Cardiac fibroblast (primary cell): ENCODE data around the gene TAF1.
"Not testable (repeated sequence)": the region's sequence is repeated elsewhere in the genome, so short reads cannot be mapped to it uniquely, and the experiment has no call there.

Experiments used
- DNase-seq, 2 donors: peaks; one replicate each; pipeline versions ENCODE4 v3.0.0 to v3.0.0-alpha.2; 2010; ENCODE audit warnings: low read depth in 2 of 2
- H3K4me3 ChIP-seq, 2 donors: replicated peaks in 1 of 2; 1 replicate in 1 of 2; 2 replicates in 1 of 2; pipeline ENCODE4 v1.5.1; 2011; ENCODE audit warnings: low read depth in 2 of 2, low read length in 2 of 2, mild to moderate bottlenecking in 2 of 2, moderate library complexity in 1 of 2
- TF ChIP-seq, protein P1 (sequence below): IDR thresholded peaks from one replicate; pipeline ENCODE4 v1.5.1; 2011; ENCODE audit warnings: low read depth, mild to moderate bottlenecking, low read length, inconsistent platforms

Gene TAF1

GRCh38 chrX:71393919-71394318, 27.8 kb downstream of the TAF1 start:
- H3K4me3 ChIP-seq, result no peak overlapping the region
- TF ChIP-seq, protein P1, sequence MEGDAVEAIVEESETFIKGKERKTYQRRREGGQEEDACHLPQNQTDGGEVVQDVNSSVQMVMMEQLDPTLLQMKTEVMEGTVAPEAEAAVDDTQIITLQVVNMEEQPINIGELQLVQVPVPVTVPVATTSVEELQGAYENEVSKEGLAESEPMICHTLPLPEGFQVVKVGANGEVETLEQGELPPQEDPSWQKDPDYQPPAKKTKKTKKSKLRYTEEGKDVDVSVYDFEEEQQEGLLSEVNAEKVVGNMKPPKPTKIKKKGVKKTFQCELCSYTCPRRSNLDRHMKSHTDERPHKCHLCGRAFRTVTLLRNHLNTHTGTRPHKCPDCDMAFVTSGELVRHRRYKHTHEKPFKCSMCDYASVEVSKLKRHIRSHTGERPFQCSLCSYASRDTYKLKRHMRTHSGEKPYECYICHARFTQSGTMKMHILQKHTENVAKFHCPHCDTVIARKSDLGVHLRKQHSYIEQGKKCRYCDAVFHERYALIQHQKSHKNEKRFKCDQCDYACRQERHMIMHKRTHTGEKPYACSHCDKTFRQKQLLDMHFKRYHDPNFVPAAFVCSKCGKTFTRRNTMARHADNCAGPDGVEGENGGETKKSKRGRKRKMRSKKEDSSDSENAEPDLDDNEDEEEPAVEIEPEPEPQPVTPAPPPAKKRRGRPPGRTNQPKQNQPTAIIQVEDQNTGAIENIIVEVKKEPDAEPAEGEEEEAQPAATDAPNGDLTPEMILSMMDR, result no peak
- no peak for DNase-seq

GRCh38 chrX:71396576-71396975, 30.4 kb downstream of the TAF1 start:
- H3K4me3 ChIP-seq, result no peak overlapping the region
- TF ChIP-seq, protein P1, result no peak
- DNase-seq, result no peak

DNA sequence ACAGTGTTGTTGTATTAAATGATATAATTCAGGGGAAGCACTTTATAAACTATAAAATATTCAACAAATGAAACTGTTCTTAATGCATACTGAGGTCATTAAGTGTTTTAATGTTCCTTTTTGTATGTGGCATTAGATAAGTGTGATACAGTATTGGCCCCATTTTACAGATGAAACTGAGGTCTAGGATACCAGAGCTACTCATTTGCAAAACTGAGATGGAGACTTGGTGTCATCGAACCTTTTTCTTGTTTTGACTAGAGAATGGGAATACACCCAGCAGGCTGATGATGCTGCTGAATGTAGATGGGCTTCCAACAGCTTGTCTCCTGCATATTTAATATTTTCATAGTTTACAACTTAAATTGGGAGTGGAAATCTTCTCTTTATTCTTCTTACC, 34.6 kb downstream of the TAF1 start:
- H3K4me3 ChIP-seq, result no peak overlapping the region
- DNase-seq, result no peak

GRCh38 chrX:71416260-71416659, 50.1 kb downstream of the TAF1 start:
- not testable (repeated sequence) for H3K4me3 ChIP-seq, DNase-seq

More for the DNA sequence above, 34.6 kb downstream of the TAF1 start:
- TF ChIP-seq, protein P1, result no peak

DNA sequence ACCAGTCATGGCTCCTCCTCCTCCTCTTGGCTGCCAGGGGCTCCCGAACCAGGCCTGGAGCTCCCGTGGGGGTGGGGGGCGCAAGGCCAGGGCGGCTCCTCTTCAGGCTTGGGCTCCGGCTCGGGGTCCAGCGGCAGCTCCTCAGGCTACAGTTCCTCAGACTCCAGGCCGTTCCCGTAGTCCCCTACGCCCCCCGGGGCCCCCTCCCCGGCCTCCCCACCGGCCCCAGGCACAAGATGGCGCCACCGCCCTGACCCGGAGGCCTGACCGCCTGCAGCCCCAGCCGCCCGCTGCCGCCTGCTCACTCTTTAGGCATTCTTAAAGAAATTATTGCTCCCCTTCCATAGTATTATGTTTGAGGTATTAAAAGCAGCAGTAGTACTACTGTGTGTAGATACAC, 54.5 kb downstream of the TAF1 start:
- H3K4me3 ChIP-seq, result no peak overlapping the region
- TF ChIP-seq, protein P1, result no peak
- no peak for DNase-seq

DNA sequence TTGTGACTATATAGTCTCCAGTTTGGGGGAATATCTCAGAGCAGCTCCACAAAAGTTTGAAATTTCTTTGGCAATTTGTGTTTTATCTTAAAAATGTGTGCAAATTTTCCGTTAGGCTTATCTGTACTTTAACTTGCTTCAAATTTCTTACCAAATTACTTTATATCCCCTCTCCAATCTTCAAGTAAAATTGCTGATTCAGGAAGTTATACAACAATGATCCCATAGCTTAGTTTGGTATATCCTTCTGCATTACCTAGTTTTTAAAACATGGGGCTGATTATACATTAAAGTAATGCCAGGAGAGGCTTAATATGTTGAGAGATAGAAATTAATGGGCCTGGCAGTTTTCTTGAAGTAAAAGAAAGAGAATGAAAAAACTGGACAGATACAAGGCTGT, 66.6 kb downstream of the TAF1 start:
- TF ChIP-seq, protein P1, result no peak
- H3K4me3 ChIP-seq, result no peak overlapping the region
- no peak for DNase-seq

DNA sequence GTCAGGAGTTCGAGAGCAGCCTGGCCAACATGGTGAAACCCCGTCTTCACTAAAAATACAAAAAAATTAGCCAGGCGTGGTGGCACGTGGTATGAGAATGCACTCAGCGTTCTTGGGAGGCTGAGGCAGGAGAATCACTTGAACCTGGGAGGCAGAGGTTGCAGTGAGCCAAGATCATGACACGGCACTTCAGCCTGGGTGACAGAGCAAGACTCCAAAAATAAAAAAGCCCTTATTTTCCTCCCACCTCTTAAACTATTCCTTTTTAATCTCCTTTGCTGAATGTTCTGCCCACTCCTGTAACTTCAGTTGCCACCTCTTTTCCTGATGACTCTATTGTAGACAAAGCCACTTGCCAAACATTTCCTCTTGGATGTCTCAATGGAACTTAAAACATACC, 72.6 kb downstream of the TAF1 start:
- no peak for DNase-seq
- TF ChIP-seq, protein P1, result no peak
- H3K4me3 ChIP-seq, result no peak overlapping the region

- H3K4me3 ChIP-seq, result no peak overlapping the region
- TF ChIP-seq, protein P1, result no peak
- no peak for DNase-seq
Observed at GRCh38 chrX:71439420-71439819, 73.3 kb downstream of the TAF1 start.
